ENCODE results near the gene TESMIN.

DNA sequence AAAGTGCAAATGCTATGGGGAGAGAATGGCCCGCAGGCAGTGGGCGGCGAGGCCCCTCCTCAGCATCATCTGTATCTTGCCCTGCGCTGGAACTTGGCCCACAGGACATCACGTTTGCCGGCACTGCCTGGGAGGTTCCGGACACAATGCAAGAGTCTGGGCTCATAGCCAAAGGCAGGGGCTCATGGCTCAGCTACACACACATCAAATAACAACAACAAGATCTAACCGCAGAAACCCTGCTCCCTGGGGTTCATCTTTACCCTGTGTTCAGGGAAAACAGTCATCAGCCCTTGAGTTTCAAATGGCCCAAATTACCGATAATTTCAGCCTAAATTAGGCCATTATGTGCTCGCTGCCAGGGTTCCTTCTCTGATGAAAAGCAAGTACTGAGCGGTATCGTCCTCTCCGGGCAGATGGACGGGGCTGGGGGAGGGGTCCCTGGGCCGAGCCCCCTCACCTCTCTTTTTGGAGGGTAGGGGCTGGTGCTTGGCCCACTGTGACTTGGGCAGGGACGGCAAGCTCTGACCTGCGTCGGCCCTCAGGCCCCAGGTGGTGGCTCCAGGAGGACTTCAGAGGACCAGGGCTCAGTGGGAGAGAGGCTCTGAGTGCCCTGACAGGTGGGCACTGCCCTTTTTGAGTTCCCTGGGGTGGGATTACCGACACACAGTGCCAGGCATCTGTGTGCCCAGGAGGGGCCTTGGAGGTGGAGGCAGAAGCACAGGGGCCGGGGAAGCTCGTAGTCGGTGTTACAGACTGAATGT is 92.0 kb downstream of the TESMIN start:
- TF ChIP-seq, protein P1, sequence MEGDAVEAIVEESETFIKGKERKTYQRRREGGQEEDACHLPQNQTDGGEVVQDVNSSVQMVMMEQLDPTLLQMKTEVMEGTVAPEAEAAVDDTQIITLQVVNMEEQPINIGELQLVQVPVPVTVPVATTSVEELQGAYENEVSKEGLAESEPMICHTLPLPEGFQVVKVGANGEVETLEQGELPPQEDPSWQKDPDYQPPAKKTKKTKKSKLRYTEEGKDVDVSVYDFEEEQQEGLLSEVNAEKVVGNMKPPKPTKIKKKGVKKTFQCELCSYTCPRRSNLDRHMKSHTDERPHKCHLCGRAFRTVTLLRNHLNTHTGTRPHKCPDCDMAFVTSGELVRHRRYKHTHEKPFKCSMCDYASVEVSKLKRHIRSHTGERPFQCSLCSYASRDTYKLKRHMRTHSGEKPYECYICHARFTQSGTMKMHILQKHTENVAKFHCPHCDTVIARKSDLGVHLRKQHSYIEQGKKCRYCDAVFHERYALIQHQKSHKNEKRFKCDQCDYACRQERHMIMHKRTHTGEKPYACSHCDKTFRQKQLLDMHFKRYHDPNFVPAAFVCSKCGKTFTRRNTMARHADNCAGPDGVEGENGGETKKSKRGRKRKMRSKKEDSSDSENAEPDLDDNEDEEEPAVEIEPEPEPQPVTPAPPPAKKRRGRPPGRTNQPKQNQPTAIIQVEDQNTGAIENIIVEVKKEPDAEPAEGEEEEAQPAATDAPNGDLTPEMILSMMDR (IDR thresholded peaks at IDR 0.05 in 4 of 5, conservative IDR thresholded peaks at IDR 0.05 in 1 of 5), result no peak
- no peak for TF ChIP-seq POLR2A (IDR thresholded peaks at IDR 0.05)
